Measurements from ENCODE around the gene HHIPL2. TPM values are rescaled to one million over a fixed set of nuclear protein-coding genes. Genes with fewer than 3 reads are reported as not detected.

HHIPL2 gene
- total RNA-seq, 1 experiment from 2014 or later: 14.7 TPM

- H3K9me3 ChIP-seq (ENCODE audit: control insufficient read depth, insufficient read depth, low read depth, low read length): no peaks in the 10 kb centered on the region
- no peaks in the 10 kb centered on the region for H3K27me3 ChIP-seq (ENCODE audit: control insufficient read depth, insufficient read depth, low read length)
- intact Hi-C loops (cut with micrococcal nuclease; ENCODE audit: unreplicated experiment) (no loop called here), in situ Hi-C loops (cut with HindIII; ENCODE audit: low pct_unique_long_range_greater_than_20kb, low sequenced_read_pairs) (no loop called here)
- BruUV-seq (replicated peaks): no TSS peak
- H3K36me3 ChIP-seq (ENCODE audit: control insufficient read depth, insufficient read depth, low read length): no peaks in the 10 kb centered on the region
- 0 out of 2 replicates have a peak, but pooled peaks cover 5% of the 10 kb centered on the region for H3K4me1 ChIP-seq (ENCODE audit: control insufficient read depth, insufficient read depth, low read length)
- TF ChIP-seq CTCF (IDR thresholded peaks at IDR 0.05) (no peak), TCF7L2 (IDR thresholded peaks at IDR 0.05; ENCODE audit: low read depth, low read length) (no peak), REST (IDR thresholded peaks at IDR 0.05; ENCODE audit: insufficient read depth in 1 of 2, low read depth in 2 of 2, low read length in 1 of 2) (no peak), POLR2AphosphoS5 (IDR thresholded peaks at IDR 0.05; ENCODE audit: low read depth, low read length) (no peak), SIN3A (IDR thresholded peaks at IDR 0.05; ENCODE audit: borderline replicate concordance, insufficient read depth, low read depth, low read length) (no peak)
- no peak overlapping the region for H3K4me3 ChIP-seq (ENCODE audit: low read depth in 2 of 2, low read length in 2 of 2)
- ChIA-PET CTCF (no interaction called here), POLR2A (no interaction called here)
- DNase-seq (ENCODE audit: low read depth, low spot score) (no peak), ATAC-seq (no peak)
- H3K27ac ChIP-seq (ENCODE audit: low read length): peak overlapping the region; percentile 19; the same call in 1 of the 2 replicates
Observed at GRCh38 chr1:222552882-222553281, 5.0 kb upstream of the HHIPL2 start.

- H3K9me3 ChIP-seq (ENCODE audit: control insufficient read depth, insufficient read depth, low read depth, low read length): no peaks in the 10 kb centered on the region
- ChIA-PET POLR2A (interaction anchor here (0.6 kb wide), 1 partner anchor 928 kb away, joined by 3 read pairs; no protein-coding TSS in a partner anchor), CTCF (no interaction called here)
- in situ Hi-C loops (cut with HindIII; ENCODE audit: low pct_unique_long_range_greater_than_20kb, low sequenced_read_pairs): no loop called here
- intact Hi-C loops (cut with micrococcal nuclease; ENCODE audit: unreplicated experiment): no loop called here
- no TSS peak for BruUV-seq (replicated peaks)
- DNase-seq (ENCODE audit: low read depth, low spot score) (no peak), ATAC-seq (peak; percentile 32)
- peak overlapping the region; percentile 27 to 59 for H3K4me3 ChIP-seq (ENCODE audit: low read depth in 2 of 2, low read length in 2 of 2)
- peak overlapping the region; percentile 73 for H3K27ac ChIP-seq (ENCODE audit: low read length)
- no peaks in the 10 kb centered on the region for H3K27me3 ChIP-seq (ENCODE audit: control insufficient read depth, insufficient read depth, low read length)
- H3K4me1 ChIP-seq (ENCODE audit: control insufficient read depth, insufficient read depth, low read length): peaks cover 30% of the 10 kb centered on the region
- TF ChIP-seq CTCF (IDR thresholded peaks at IDR 0.05) (no peak), POLR2AphosphoS5 (IDR thresholded peaks at IDR 0.05; ENCODE audit: low read depth, low read length) (no peak), TCF7L2 (IDR thresholded peaks at IDR 0.05; ENCODE audit: low read depth, low read length) (no peak), SIN3A (IDR thresholded peaks at IDR 0.05; ENCODE audit: borderline replicate concordance, insufficient read depth, low read depth, low read length) (no peak), REST (IDR thresholded peaks at IDR 0.05; ENCODE audit: insufficient read depth in 1 of 2, low read depth in 2 of 2, low read length in 1 of 2) (no peak)
- no peaks in the 10 kb centered on the region for H3K36me3 ChIP-seq (ENCODE audit: control insufficient read depth, insufficient read depth, low read length)
Observed at GRCh38 chr1:222547260-222547614, 667 bp downstream of the HHIPL2 start.
